ENCODE results near the gene SLC1A7. TPM values are rescaled to one million over a fixed set of nuclear protein-coding genes. Genes with fewer than 3 reads are reported as not detected.

SLC1A7 gene
- total and polyA plus RNA-seq, 2 of the 13 experiments (the other 11 are each of a cell fraction or from before 2014, with no cell fraction given), result 0.04 to 2.0 TPM

DNA sequence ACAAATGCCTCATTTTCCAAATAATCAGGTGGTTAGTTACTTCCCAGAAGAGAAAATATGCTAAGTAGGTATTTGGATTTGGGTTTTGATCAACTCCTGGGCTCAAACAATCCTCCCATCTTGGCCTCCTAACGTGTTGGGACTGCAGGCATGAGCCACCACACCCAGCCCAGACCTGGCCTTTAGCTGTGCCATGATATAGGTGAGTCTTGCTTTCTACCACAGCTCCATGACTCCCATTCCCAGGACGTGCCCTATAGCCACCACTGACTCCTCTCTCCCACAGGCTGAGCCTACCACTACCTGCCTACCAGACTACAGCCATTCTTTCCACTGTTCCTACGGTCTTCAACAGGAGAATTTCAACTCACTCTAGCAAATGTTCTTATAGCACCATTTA, 1.8 kb upstream of the SLC1A7 start (continued):
- no peak for TF ChIP-seq GMEB1 (CRISPR knock-in tag; IDR thresholded peaks at IDR 0.05; ENCODE audit: borderline replicate concordance)
- TF ChIP-seq ZNF160 (CRISPR knock-in tag; IDR thresholded peaks at IDR 0.05), result no peak
- TF ChIP-seq HMG20B (CRISPR knock-in tag; conservative IDR thresholded peaks at IDR 0.05), result no peak
- no peak for TF ChIP-seq ZSCAN22 (CRISPR knock-in tag; IDR thresholded peaks at IDR 0.05)
- no peak for TF ChIP-seq HOXD1 (CRISPR knock-in tag; IDR thresholded peaks at IDR 0.05)

GRCh38 chr1:53143527-53143926, 1.1 kb upstream of the SLC1A7 start:
- POLR2A ChIA-PET, result interaction anchor here (0.7 to 4.8 kb wide), 6 partner anchors 9 to 21 kb away, joined by 3 to 62 read pairs (median 4); no protein-coding TSS in a partner anchor
- H3K4me2 ChIP-seq (ENCODE audit: low read depth, low read length), result no peak overlapping the region
- intact Hi-C loops (cut with micrococcal nuclease; ENCODE audit: unreplicated experiment), result loop anchor here (10.0 kb wide), 1 partner anchor 589 kb away; the partner anchor contains the start of gene TUT4
- FAIRE-seq (no peak), DNase-seq (ENCODE audit: low spot score) (no peak), ATAC-seq (no peak)
- H3K9ac ChIP-seq (ENCODE audit: insufficient read depth, low read depth, low read length), result no peak overlapping the region
- H3K79me2 ChIP-seq (ENCODE audit: insufficient read depth, low read length), result no peaks in the 10 kb centered on the region
- H3K27me3 ChIP-seq (ENCODE audit: control insufficient read depth in 1 of 2, insufficient read depth in 2 of 2, low read length in 2 of 2), result peaks cover 0 to 2% of the 10 kb centered on the region in 2 experiments; a peak in 1 of 5 replicates
- H3K27ac ChIP-seq (ENCODE audit: extremely low read length, insufficient read depth, low read length), result no peak overlapping the region
- H3K4me1 ChIP-seq (ENCODE audit: insufficient read depth, low read length), result peaks cover 84% of the 10 kb centered on the region
- in situ Hi-C loops (cut with HindIII; ENCODE audit: extremely low pct_ligation_motif_present, low pct_unique_long_range_greater_than_20kb), result no loop called here
- WGBS (ENCODE audit: low lambda C conversion rate), result 79% methylated on average over 4 of the region's 4 CpGs
- CTCF ChIA-PET (ENCODE audit: low intra/inter-chr PET ratio, low total read pairs), result no interaction called here
- no TSS peak for BruUV-seq (replicated peaks)
- H2AFZ ChIP-seq (ENCODE audit: low read length), result no peak overlapping the region
- no peaks in the 10 kb centered on the region for H3K36me3 ChIP-seq (replicated peaks in 1 of 2; ENCODE audit: control insufficient read depth in 1 of 2, insufficient read depth in 2 of 2, low read length in 2 of 2)
- no peaks in the 10 kb centered on the region for H3K9me3 ChIP-seq (ENCODE audit: low read length)
- no peaks in the 10 kb centered on the region for H4K20me1 ChIP-seq (ENCODE audit: insufficient read depth, low read length)
- no peak overlapping the region for H3K4me3 ChIP-seq (replicated peaks in 1 of 3; ENCODE audit: insufficient read depth in 1 of 3, low read depth in 2 of 3, low read length in 3 of 3)
- TF ChIP-seq GATAD2A (CRISPR knock-in tag; IDR thresholded peaks at IDR 0.05) (no peak), TEF (CRISPR knock-in tag; IDR thresholded peaks at IDR 0.05) (no peak), GMEB1 (CRISPR knock-in tag; IDR thresholded peaks at IDR 0.05; ENCODE audit: borderline replicate concordance) (no peak), ZNF441 (CRISPR knock-in tag; IDR thresholded peaks at IDR 0.05; ENCODE audit: borderline replicate concordance) (no peak), ADNP (CRISPR knock-in tag; IDR thresholded peaks at IDR 0.05) (no peak), ZBED4 (CRISPR knock-in tag; IDR thresholded peaks at IDR 0.05; ENCODE audit: borderline replicate concordance) (no peak)
- TF ChIP-seq, protein P1, sequence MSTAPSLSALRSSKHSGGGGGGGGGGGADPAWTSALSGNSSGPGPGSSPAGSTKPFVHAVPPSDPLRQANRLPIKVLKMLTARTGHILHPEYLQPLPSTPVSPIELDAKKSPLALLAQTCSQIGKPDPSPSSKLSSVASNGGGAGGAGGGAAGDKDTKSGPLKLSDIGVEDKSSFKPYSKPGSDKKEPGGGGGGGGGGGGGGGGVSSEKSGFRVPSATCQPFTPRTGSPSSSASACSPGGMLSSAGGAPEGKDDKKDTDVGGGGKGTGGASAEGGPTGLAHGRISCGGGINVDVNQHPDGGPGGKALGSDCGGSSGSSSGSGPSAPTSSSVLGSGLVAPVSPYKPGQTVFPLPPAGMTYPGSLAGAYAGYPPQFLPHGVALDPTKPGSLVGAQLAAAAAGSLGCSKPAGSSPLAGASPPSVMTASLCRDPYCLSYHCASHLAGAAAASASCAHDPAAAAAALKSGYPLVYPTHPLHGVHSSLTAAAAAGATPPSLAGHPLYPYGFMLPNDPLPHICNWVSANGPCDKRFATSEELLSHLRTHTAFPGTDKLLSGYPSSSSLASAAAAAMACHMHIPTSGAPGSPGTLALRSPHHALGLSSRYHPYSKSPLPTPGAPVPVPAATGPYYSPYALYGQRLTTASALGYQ (CRISPR knock-in tag; IDR thresholded peaks at IDR 0.05), result no peak
- TF ChIP-seq, protein P2, sequence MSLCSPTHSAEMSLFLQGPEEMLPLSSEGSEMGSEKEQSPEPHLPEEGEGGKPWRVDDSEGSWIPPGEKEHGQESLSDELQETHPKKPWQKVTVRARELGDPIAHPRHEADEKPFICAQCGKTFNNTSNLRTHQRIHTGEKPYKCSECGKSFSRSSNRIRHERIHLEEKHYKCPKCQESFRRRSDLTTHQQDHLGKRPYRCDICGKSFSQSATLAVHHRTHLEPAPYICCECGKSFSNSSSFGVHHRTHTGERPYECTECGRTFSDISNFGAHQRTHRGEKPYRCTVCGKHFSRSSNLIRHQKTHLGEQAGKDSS (CRISPR knock-in tag; IDR thresholded peaks at IDR 0.05; ENCODE audit: borderline replicate concordance, low read depth), result no peak

All from HepG2 (cell line).